Gastroesophageal sphincter (tissue), 4 donors: ENCODE measurements around the gene SYNDIG1L. TPM values are rescaled to one million over a fixed set of nuclear protein-coding genes. Genes with fewer than 3 reads are reported as not detected.

Source experiments
- ATAC-seq: fragments of 150-250 bp; one replicate; pipeline ENCODE4 v1.9.1; 2016; ENCODE audit warnings: mild to moderate bottlenecking, moderate library complexity
- H3K27ac ChIP-seq, 4 donors: fragments of 200-600 bp; sonication (generic) in 3 of 4; 1 replicate in 3 of 4; 2 replicates in 1 of 4; pipeline ENCODE4 v1.5.1; 2016 to 2019
- H3K27me3 ChIP-seq: fragments of 200-600 bp; sonication (generic); one replicate; pipeline ENCODE4 v1.5.1; 2019
- H3K36me3 ChIP-seq, 2 donors: fragments of 200-600 bp; sonication (generic); one replicate each; pipeline ENCODE4 v1.5.1; 2019; ENCODE audit warnings: control low read depth in 1 of 2
- H3K4me1 ChIP-seq, 3 donors: fragments of 200-600 bp; sonication (generic); 1 replicate in 2 of 3; 2 replicates in 1 of 3; pipeline ENCODE4 v1.5.1; 2016 to 2019; ENCODE audit warnings: control low read depth in 2 of 3
- H3K4me3 ChIP-seq, 2 donors: fragments of 200-600 bp; sonication (generic); one replicate each; pipeline ENCODE4 v1.5.1; 2019; ENCODE audit warnings: mild to moderate bottlenecking in 1 of 2, moderate library complexity in 1 of 2
- H3K9me3 ChIP-seq, 3 donors: fragments of 200-600 bp; sonication (generic); one replicate each; pipeline ENCODE4 v1.5.1; 2017 to 2019; ENCODE audit warnings: control low read depth in 2 of 3
- CTCF ChIP-seq, 4 experiments: fragments of 200-600 bp in 2 of 4; fragments of 450-650 bp in 2 of 4; sonication (generic) in 1 of 4; IDR thresholded peaks; one replicate each; pipeline ENCODE4 v1.5.1; 2017 to 2019; ENCODE audit warnings: antibody characterized with exemption in 4 of 4, mild to moderate bottlenecking in 2 of 4, moderate library complexity in 2 of 4
- EP300 ChIP-seq: sonication (generic); formaldehyde crosslinking; IDR thresholded peaks from one replicate; pipeline ENCODE4 v1.6.1; 2017; ENCODE audit warnings: antibody characterized with exemption, mild to moderate bottlenecking
- POLR2A ChIP-seq, 2 donors: fragments of 450-650 bp; IDR thresholded peaks; one replicate each; pipeline ENCODE4 v1.6.1; 2017; ENCODE audit warnings: antibody characterized with exemption in 2 of 2, mild to moderate bottlenecking in 2 of 2, moderate library complexity in 1 of 2
- POLR2AphosphoS5 ChIP-seq: sonication (generic); formaldehyde crosslinking; IDR thresholded peaks from one replicate; pipeline ENCODE4 v1.6.1; 2017; ENCODE audit warnings: antibody characterized with exemption
- WGBS, 2 donors: methylation state at CpG; one replicate each; pipeline ENCODE4 v1.1.5; 2018; ENCODE audit warnings: low coverage in 1 of 2; 5-methylcytosine and 5-hydroxymethylcytosine counted together
- total RNA-seq, 4 donors: library from RNA; depleted of rRNA; stranded (reverse); fragments of >200 nt; gene quantifications; one replicate each; pipeline ENCODE4 v1.1.0, GENCODE V29; 2016

SYNDIG1L gene
- total RNA-seq, 4 donors from 2014 or later, result 0.20 to 0.47 (median 0.27) TPM; not detected in 1

- WGBS, 2 donors, result 13 to 15% methylated on average over 2 of the region's 2 CpGs
- no peak for ATAC-seq
- Histone ChIP-seq H3K27me3 (no peaks in the 10 kb centered on the region), H3K27ac (no peak overlapping the region), H3K9me3 (no peaks in the 10 kb centered on the region), H3K36me3 (no peaks in the 10 kb centered on the region), H3K4me3 (no peak overlapping the region), H3K4me1 (no peaks in the 10 kb centered on the region)
- TF ChIP-seq POLR2AphosphoS5, result no peak
- no peak for TF ChIP-seq CTCF (IDR thresholded peaks at IDR 0.05)
- no peak for TF ChIP-seq POLR2A (IDR thresholded peaks at IDR 0.05)
- no peak for TF ChIP-seq EP300
These were observed 8.3 kb upstream of the SYNDIG1L start for GRCh38 chr14:74434294-74434693.

DNA sequence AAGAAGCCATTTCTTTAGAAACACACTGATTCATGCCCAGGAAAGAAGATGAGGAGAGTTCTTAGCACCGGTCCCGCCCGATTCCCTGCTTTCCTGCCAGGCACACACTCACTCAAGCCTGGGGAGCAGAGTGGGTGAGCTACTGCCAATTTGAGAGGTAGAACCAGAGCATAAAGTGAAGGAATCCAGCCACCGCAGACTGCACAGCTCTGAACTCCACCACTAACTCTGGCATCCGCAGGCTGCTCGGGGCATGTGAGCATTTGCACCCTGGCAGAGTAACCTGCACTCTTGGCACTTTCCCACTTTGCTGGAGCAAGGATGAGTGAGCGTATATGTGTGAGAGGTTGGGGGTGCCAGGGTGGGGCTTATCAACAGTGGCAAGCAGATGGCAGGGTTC lies 4.0 kb upstream of the SYNDIG1L start:
- Histone ChIP-seq H3K27ac (no peak overlapping the region), H3K4me3 (no peak overlapping the region), H3K4me1 (peaks cover 0 to 11% (median 0%) of the 10 kb centered on the region in 3 donors), H3K36me3 (no peaks in the 10 kb centered on the region), H3K9me3 (no peaks in the 10 kb centered on the region), H3K27me3 (peaks cover 15% of the 10 kb centered on the region)
- no peak for ATAC-seq
- TF ChIP-seq POLR2AphosphoS5 (no peak), CTCF (IDR thresholded peaks at IDR 0.05) (no peak), POLR2A (IDR thresholded peaks at IDR 0.05) (no peak), EP300 (no peak)
- WGBS, 2 donors, result 68 to 100% methylated on average over 4 to 6 of the region's 7 CpGs

GRCh38 chr14:74429221-74429691 lies 3.2 kb upstream of the SYNDIG1L start:
- Histone ChIP-seq H3K36me3 (no peaks in the 10 kb centered on the region), H3K4me1 (peaks cover 0 to 11% (median 0%) of the 10 kb centered on the region in 3 donors), H3K27ac (no peak overlapping the region), H3K4me3 (no peak overlapping the region), H3K9me3 (no peaks in the 10 kb centered on the region), H3K27me3 (peaks cover 22% of the 10 kb centered on the region)
- ATAC-seq, result no peak
- TF ChIP-seq POLR2A (IDR thresholded peaks at IDR 0.05) (no peak), EP300 (no peak), POLR2AphosphoS5 (no peak), CTCF (IDR thresholded peaks at IDR 0.05) (no peak)
- WGBS, 2 donors, result 30 to 67% methylated on average over 1 to 2 of the region's 4 CpGs

GRCh38 chr14:74427651-74428050 lies 1.6 kb upstream of the SYNDIG1L start:
- TF ChIP-seq POLR2AphosphoS5, result no peak
- TF ChIP-seq EP300, result no peak
- TF ChIP-seq CTCF (IDR thresholded peaks at IDR 0.05), result no peak
- TF ChIP-seq POLR2A (IDR thresholded peaks at IDR 0.05), result no peak
- Histone ChIP-seq H3K36me3 (no peaks in the 10 kb centered on the region), H3K4me1 (peaks cover 0 to 11% (median 0%) of the 10 kb centered on the region in 3 donors), H3K4me3 (no peak overlapping the region), H3K27me3 (peaks cover 38% of the 10 kb centered on the region), H3K27ac (no peak overlapping the region), H3K9me3 (no peaks in the 10 kb centered on the region)
- no peak for ATAC-seq
- WGBS, 2 donors, result 75 to 80% methylated on average over 1 of the region's 1 CpG

GRCh38 chr14:74425525-74426201 lies 347 bp downstream of the SYNDIG1L start:
- 57% methylated on average over 2 of the region's 66 CpGs; no CpG with 5 or more reads in 1 of the 2 donors for WGBS, 2 donors
- Histone ChIP-seq H3K27me3 (peaks cover 51% of the 10 kb centered on the region), H3K9me3 (peaks cover 0 to 10% (median 0%) of the 10 kb centered on the region in 3 donors), H3K4me3 (peak overlapping the region in 1 of 2 donors; percentile 33), H3K4me1 (peaks cover 0 to 11% (median 0%) of the 10 kb centered on the region in 3 donors), H3K27ac (no peak overlapping the region), H3K36me3 (no peaks in the 10 kb centered on the region)
- TF ChIP-seq EP300 (no peak), POLR2A (IDR thresholded peaks at IDR 0.05) (no peak), POLR2AphosphoS5 (no peak), CTCF (IDR thresholded peaks at IDR 0.05) (no peak)
- peak; percentile 75 for ATAC-seq
